ENCODE results near the gene SH3BGRL2.

DNA sequence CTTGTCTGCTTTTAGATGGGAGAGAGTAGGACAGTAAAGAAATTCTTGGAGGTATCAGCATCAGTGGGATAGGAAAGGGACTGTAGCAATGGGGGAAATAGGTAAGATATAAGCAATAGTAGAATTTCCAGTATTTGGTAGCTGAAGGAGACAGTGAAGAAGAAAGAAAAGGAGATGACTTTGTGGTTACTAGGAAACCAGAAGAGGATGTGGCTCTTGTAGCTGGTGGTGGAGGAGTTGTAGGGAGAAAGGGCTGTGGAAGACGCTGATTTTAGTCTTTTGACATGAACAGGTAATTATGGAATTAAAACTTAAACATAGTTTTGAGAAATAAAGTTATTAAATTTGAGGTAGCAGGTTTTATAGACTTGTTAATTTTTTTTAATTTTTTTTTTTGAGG is 26.1 kb downstream of the SH3BGRL2 start:
- TF ChIP-seq FOXM1 (IDR thresholded peaks at IDR 0.05; ENCODE audit: borderline replicate concordance) (no peak), FOXA1 (IDR thresholded peaks at IDR 0.05) (no peak), SP1 (IDR thresholded peaks at IDR 0.05) (no peak), ZNF384 (IDR thresholded peaks at IDR 0.05) (no peak), L3MBTL2 (conservative IDR thresholded peaks at IDR 0.05) (no peak), TARDBP (IDR thresholded peaks at IDR 0.05) (no peak), BHLHE40 (IDR thresholded peaks at IDR 0.05; ENCODE audit: borderline replicate concordance) (no peak), ARNT (IDR thresholded peaks at IDR 0.05) (no peak), SUZ12 (IDR thresholded peaks at IDR 0.05) (no peak)
- TF ChIP-seq, protein P1, sequence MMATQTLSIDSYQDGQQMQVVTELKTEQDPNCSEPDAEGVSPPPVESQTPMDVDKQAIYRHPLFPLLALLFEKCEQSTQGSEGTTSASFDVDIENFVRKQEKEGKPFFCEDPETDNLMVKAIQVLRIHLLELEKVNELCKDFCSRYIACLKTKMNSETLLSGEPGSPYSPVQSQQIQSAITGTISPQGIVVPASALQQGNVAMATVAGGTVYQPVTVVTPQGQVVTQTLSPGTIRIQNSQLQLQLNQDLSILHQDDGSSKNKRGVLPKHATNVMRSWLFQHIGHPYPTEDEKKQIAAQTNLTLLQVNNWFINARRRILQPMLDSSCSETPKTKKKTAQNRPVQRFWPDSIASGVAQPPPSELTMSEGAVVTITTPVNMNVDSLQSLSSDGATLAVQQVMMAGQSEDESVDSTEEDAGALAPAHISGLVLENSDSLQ (IDR thresholded peaks at IDR 0.05) = no peak
